Prostate gland (tissue), 2 donors: ENCODE results near the gene ITGB7. TPM values are rescaled to one million over a fixed set of nuclear protein-coding genes. Genes with fewer than 3 reads are reported as not detected.

Experiments
- DNase-seq: peaks from one replicate; pipeline ENCODE4 v3.0.0-alpha.2; 2019; ENCODE audit warnings: low spot score
- H3K27ac ChIP-seq, 2 donors: fragments of 200-600 bp; sonication (generic); 2 replicates each; pipeline ENCODE4 v1.5.1; 2017 to 2019
- H3K27me3 ChIP-seq: fragments of 200-600 bp; sonication (generic); replicated peaks from 2 replicates; pipeline ENCODE4 v1.5.1; 2019; ENCODE audit not compliant: insufficient read depth
- H3K36me3 ChIP-seq, 2 donors: fragments of 200-600 bp; sonication (generic); 1 replicate in 1 of 2; 2 replicates in 1 of 2; pipeline versions ENCODE4 v1.5.1 to v1.8.1; 2017 to 2019
- H3K4me1 ChIP-seq: fragments of 200-600 bp; sonication (generic); replicated peaks from 2 replicates; pipeline ENCODE4 v1.5.1; 2019
- H3K4me3 ChIP-seq, 2 donors: fragments of 200-600 bp; sonication (generic); 2 replicates each; pipeline ENCODE4 v1.5.1; 2017 to 2019
- H3K9me3 ChIP-seq: fragments of 200-600 bp; sonication (generic); 2 replicates; pipeline ENCODE4 v1.5.1; 2017
- CTCF ChIP-seq, 4 experiments: fragments of 200-600 bp in 2 of 4; fragments of 450-650 bp in 2 of 4; sonication (generic) in 2 of 4; IDR thresholded peaks; 1 replicate in 3 of 4; 2 replicates in 1 of 4; pipeline ENCODE4 v1.5.1; 2016 to 2019; ENCODE audit warnings: antibody characterized with exemption in 4 of 4, mild to moderate bottlenecking in 2 of 4, moderate library complexity in 2 of 4
- POLR2A ChIP-seq: fragments of 450-650 bp; IDR thresholded peaks from one replicate; pipeline ENCODE4 v1.6.1; 2016; ENCODE audit warnings: antibody characterized with exemption, mild to moderate bottlenecking
- POLR2AphosphoS5 ChIP-seq: sonication (generic); formaldehyde crosslinking; IDR thresholded peaks from one replicate; pipeline ENCODE4 v1.6.1; 2017; ENCODE audit warnings: antibody characterized with exemption
- WGBS: methylation state at CpG from one replicate; pipeline ENCODE4 v1.1.5; 2018; 5-methylcytosine and 5-hydroxymethylcytosine counted together
- intact Hi-C: fragments of 100-400 bp; cut with DNase I; formaldehyde crosslinking; loops from one replicate; pipeline ENCODE4 v1.14.2; 2022
- total RNA-seq, 2 donors: library from RNA; depleted of rRNA; stranded (reverse); fragments of >200 nt; gene quantifications; one replicate each; pipeline ENCODE4 v1.1.0, GENCODE V29; 2016

The ITGB7 gene
- total RNA-seq, 2 donors from 2014 or later = 1.2 to 1.7 TPM

DNA sequence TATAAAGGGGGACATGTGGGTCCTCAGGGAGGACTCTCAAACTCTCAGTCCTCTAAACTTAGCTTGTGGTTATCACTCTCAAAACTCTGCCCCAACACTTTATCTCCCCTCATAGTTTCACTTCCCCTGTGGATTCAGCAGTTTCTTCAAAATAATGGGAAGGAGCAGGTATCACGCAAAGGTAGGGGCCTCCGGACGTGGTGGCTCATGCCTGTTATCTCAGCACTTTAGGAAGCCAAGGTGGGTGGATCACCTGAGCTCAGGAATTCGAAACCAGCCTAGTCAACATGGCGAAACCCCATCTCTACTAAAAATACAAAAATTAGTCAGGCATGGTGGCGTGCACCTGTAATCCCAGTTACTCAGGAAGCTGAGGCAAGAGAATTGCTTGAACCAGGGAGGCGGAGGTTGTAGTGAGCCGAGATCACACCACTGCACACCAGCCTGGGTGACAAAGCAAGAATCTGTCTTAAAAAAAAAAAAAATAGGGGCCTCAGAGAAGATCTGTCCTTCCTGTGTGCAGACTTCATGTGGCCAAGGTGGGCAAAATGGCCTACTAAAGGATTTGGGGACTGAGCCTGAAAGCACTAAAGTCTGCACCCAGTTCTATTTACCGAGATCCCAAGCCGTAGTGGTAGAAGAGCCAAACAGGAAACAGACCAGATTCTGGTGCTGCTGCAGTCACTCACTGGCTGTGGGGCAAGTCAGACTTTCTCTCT, 6.4 kb downstream of the ITGB7 start:
- Histone ChIP-seq H3K9me3 (no peaks in the 10 kb centered on the region), H3K27ac (no peak overlapping the region), H3K4me3 (no peak overlapping the region), H3K27me3 (no peaks in the 10 kb centered on the region), H3K36me3 (no peaks in the 10 kb centered on the region), H3K4me1 (no peaks in the 10 kb centered on the region)
- intact Hi-C loops = no loop called here
- WGBS = 72% methylated on average over 10 of the region's 10 CpGs
- TF ChIP-seq POLR2A (no peak), POLR2AphosphoS5 (no peak), CTCF (IDR thresholded peaks at IDR 0.05) (no peak)
- DNase-seq = no peak

DNA sequence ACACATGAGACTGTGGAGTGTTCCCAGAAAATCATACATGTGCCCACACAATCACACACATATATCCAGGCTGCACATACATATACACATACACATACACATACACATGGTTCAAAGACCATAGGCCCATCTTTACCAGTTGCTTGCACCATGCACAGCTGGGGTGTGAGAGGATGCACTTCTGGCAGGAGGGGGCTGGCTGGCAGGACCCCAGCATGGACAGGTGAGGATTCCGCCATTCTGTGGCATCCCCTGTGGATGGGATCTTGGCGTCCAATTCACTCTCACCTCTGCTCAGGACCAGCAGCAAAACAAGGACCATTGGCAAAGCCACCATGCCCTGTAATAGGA, 7.0 kb downstream of the ITGB7 start:
- DNase-seq = no peak
- Histone ChIP-seq H3K27me3 (no peaks in the 10 kb centered on the region), H3K4me1 (no peaks in the 10 kb centered on the region), H3K4me3 (no peak overlapping the region), H3K27ac (no peak overlapping the region), H3K36me3 (no peaks in the 10 kb centered on the region), H3K9me3 (no peaks in the 10 kb centered on the region)
- WGBS = 95% methylated on average over 2 of the region's 2 CpGs
- TF ChIP-seq POLR2A (no peak), POLR2AphosphoS5 (no peak), CTCF (IDR thresholded peaks at IDR 0.05) (no peak)
- intact Hi-C loops = no loop called here

DNA sequence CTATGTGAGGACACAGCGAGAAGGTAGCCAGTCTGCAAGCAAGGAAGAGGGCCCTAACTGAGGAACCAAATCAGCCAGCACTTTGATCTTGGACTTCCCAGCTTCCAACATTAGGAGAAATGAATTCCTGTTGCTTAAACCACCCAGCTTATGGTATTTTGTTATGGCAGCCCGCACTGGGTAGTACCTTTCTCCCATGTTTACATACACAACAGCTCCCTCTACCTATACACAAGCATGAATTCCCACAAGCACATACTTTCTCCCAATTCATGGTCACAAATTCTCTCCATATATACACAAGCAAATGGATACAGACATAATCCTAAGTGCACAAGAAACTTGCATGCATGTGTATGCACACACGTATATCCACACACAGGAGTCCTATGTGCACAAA, 7.4 kb downstream of the ITGB7 start:
- intact Hi-C loops = no loop called here
- Histone ChIP-seq H3K4me3 (no peak overlapping the region), H3K4me1 (no peaks in the 10 kb centered on the region), H3K9me3 (no peaks in the 10 kb centered on the region), H3K36me3 (no peaks in the 10 kb centered on the region), H3K27me3 (no peaks in the 10 kb centered on the region), H3K27ac (no peak overlapping the region)
- TF ChIP-seq POLR2AphosphoS5 = no peak
- TF ChIP-seq CTCF (IDR thresholded peaks at IDR 0.05) = no peak
- no peak for TF ChIP-seq POLR2A
- no peak for DNase-seq
- 85% methylated on average over 3 of the region's 3 CpGs for WGBS

DNA sequence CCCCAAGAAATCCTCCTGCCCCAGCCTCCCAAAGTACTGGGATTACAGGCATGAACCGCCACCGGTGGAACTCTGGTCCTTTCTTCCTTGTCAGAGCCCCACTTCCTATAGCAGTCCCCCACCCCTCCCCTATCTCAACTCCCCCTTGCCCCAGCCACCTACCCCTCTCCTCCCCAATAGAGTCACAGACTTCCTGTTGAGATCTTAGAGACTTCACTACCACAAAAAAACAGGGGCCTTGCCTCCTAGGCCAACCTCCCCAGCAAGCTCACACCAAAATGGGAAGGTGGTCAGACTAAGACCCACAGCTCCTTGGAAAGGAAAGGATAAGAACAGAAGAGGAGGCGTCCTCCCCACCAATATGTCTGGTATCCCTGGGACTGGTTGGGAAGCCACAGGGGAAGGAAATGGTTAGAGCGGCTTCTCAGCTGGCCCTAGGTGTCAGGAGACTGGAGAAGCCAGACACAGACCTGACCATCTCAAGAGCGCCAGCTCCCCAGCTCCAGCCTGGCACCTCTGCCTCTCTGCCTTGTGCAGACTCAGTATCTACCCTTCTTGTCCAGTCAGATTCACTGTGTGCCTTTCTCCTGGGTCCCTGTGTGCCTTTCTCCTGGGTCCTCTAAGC, 8.5 kb downstream of the ITGB7 start:
- H3K9me3 ChIP-seq = no peaks in the 10 kb centered on the region
- no peak for TF ChIP-seq CTCF (IDR thresholded peaks at IDR 0.05)
- no peak for TF ChIP-seq POLR2A
- 89% methylated on average over 5 of the region's 5 CpGs for WGBS
- H3K36me3 ChIP-seq = no peaks in the 10 kb centered on the region
- H3K4me3 ChIP-seq = no peak overlapping the region
- no peaks in the 10 kb centered on the region for H3K4me1 ChIP-seq
- no peak for DNase-seq
- no peak overlapping the region for H3K27ac ChIP-seq
- H3K27me3 ChIP-seq = no peaks in the 10 kb centered on the region
- intact Hi-C loops = no loop called here
